GM18868 (cell line): ENCODE data around the gene PTPRK.

Source experiments
- ATAC-seq: cut with Tn5 transposase; IDR thresholded peaks from one replicate; pipeline ENCODE4 v1.9.1; 2021; ENCODE audit warnings: mild to moderate bottlenecking, moderate library complexity; ENCODE audit not compliant: unreplicated experiment

The PTPRK gene

GRCh38 chr6:128350416-128351254 lies 169.8 kb downstream of the PTPRK start:
- ATAC-seq: no peak

- ATAC-seq: no peak
Observed at GRCh38 chr6:128347123-128347522, 173.3 kb downstream of the PTPRK start.

GRCh38 chr6:128346569-128346968 lies 173.8 kb downstream of the PTPRK start:
- no peak for ATAC-seq

GRCh38 chr6:128345278-128345677 lies 175.1 kb downstream of the PTPRK start:
- ATAC-seq: no peak

GRCh38 chr6:128343706-128344105 lies 176.7 kb downstream of the PTPRK start:
- ATAC-seq: no peak

- no peak for ATAC-seq
Observed at GRCh38 chr6:128339635-128340450, 180.6 kb downstream of the PTPRK start.

- no peak for ATAC-seq
Observed at GRCh38 chr6:128337619-128338018, 182.8 kb downstream of the PTPRK start.

GRCh38 chr6:128336436-128337095 lies 183.8 kb downstream of the PTPRK start:
- ATAC-seq: no peak

GRCh38 chr6:128335963-128336362 lies 184.4 kb downstream of the PTPRK start:
- no peak for ATAC-seq

GRCh38 chr6:128333581-128334223 lies 186.7 kb downstream of the PTPRK start:
- ATAC-seq: no peak

GRCh38 chr6:128327890-128328289 lies 192.5 kb downstream of the PTPRK start:
- peak; percentile 94 for ATAC-seq

GRCh38 chr6:128323011-128323410 lies 197.4 kb downstream of the PTPRK start:
- no peak for ATAC-seq

- ATAC-seq: no peak
Observed at GRCh38 chr6:128319946-128320345, 200.5 kb downstream of the PTPRK start.

- no peak for ATAC-seq
Observed at GRCh38 chr6:128319157-128319556, 201.2 kb downstream of the PTPRK start.

- ATAC-seq: no peak
Observed at GRCh38 chr6:128316258-128316929, 204.0 kb downstream of the PTPRK start.

GRCh38 chr6:128314190-128314589 lies 206.2 kb downstream of the PTPRK start:
- no peak for ATAC-seq

GRCh38 chr6:128311944-128312570 lies 208.3 kb downstream of the PTPRK start:
- no peak for ATAC-seq

GRCh38 chr6:128310451-128310850 lies 209.9 kb downstream of the PTPRK start:
- ATAC-seq: no peak

- no peak for ATAC-seq
Observed at GRCh38 chr6:128307671-128308070, 212.7 kb downstream of the PTPRK start.

GRCh38 chr6:128305976-128306375 lies 214.4 kb downstream of the PTPRK start:
- ATAC-seq: no peak
